Neural crest cell (in vitro differentiated cells): ENCODE data around the gene ANTXRL. TPM values are rescaled to one million over a fixed set of nuclear protein-coding genes. Genes with fewer than 3 reads are reported as not detected.
"Not testable (repeated sequence)": the region's sequence is repeated elsewhere in the genome, so short reads cannot be mapped to it uniquely, and the experiment has no call there.

Experiments used
- DNase-seq: peaks from one replicate; pipeline ENCODE4 v3.0.0; 2021; ENCODE audit warnings: low read depth, mixed read lengths, low spot score
- H3K27ac Mint-ChIP-seq: one replicate; pipeline ENCODE4 v1.8.0; 2021; ENCODE audit warnings: mild to moderate bottlenecking, mixed read lengths; ENCODE audit not compliant: unreplicated experiment
- H3K27me3 Mint-ChIP-seq: 2 replicates; pipeline ENCODE4 v1.8.0; 2021; ENCODE audit warnings: low read depth, mild to moderate bottlenecking, mixed read lengths
- H3K36me3 Mint-ChIP-seq: 2 replicates; pipeline ENCODE4 v1.8.0; 2021; ENCODE audit warnings: low read depth, mild to moderate bottlenecking, mixed read lengths
- H3K4me1 Mint-ChIP-seq: 2 replicates; pipeline ENCODE4 v1.8.0; 2021; ENCODE audit warnings: mixed read lengths
- H3K4me3 Mint-ChIP-seq: one replicate; pipeline ENCODE4 v1.8.0; 2021; ENCODE audit warnings: mild to moderate bottlenecking, mixed read lengths
- H3K9me3 Mint-ChIP-seq: 2 replicates; pipeline ENCODE4 v1.8.0; 2021; ENCODE audit warnings: mixed read lengths
- total RNA-seq: library from RNA; stranded (reverse); gene quantifications from 2 replicates; pipeline ENCODE4 v1.2.1, GENCODE V29; 2021
- TF ChIP-seq, protein P1 (sequence below): fragments of 200-600 bp; sonication (generic); conservative IDR thresholded peaks from 2 replicates; pipeline ENCODE4 v1.5.0; 2021; ENCODE audit warnings: antibody characterized with exemption, mild to moderate bottlenecking

The ANTXRL gene
- total RNA-seq, 1 donor from 2014 or later, result not detected

GRCh38 chr10:46301056-46301645 is 14.4 kb downstream of the ANTXRL start:
- no peak for DNase-seq

GRCh38 chr10:46301721-46302479 is 15.1 kb downstream of the ANTXRL start:
- Mint-ChIP-seq H3K9me3 (no peaks in the 10 kb centered on the region), H3K4me1 (no peaks in the 10 kb centered on the region), H3K36me3 (no peaks in the 10 kb centered on the region), H3K27ac (no peak overlapping the region), H3K4me3 (no peak overlapping the region), H3K27me3 (peaks cover 2% of the 10 kb centered on the region)
- TF ChIP-seq, protein P1, sequence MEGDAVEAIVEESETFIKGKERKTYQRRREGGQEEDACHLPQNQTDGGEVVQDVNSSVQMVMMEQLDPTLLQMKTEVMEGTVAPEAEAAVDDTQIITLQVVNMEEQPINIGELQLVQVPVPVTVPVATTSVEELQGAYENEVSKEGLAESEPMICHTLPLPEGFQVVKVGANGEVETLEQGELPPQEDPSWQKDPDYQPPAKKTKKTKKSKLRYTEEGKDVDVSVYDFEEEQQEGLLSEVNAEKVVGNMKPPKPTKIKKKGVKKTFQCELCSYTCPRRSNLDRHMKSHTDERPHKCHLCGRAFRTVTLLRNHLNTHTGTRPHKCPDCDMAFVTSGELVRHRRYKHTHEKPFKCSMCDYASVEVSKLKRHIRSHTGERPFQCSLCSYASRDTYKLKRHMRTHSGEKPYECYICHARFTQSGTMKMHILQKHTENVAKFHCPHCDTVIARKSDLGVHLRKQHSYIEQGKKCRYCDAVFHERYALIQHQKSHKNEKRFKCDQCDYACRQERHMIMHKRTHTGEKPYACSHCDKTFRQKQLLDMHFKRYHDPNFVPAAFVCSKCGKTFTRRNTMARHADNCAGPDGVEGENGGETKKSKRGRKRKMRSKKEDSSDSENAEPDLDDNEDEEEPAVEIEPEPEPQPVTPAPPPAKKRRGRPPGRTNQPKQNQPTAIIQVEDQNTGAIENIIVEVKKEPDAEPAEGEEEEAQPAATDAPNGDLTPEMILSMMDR, result no peak
- DNase-seq, result no peak

More at GRCh38 chr10:46301056-46301645, 14.4 kb downstream of the ANTXRL start:
- Mint-ChIP-seq H3K27me3 (peaks cover 2% of the 10 kb centered on the region), H3K36me3 (no peaks in the 10 kb centered on the region), H3K27ac (no peak overlapping the region), H3K9me3 (no peaks in the 10 kb centered on the region), H3K4me3 (no peak overlapping the region), H3K4me1 (no peaks in the 10 kb centered on the region)
- TF ChIP-seq, protein P1, result no peak

- H3K36me3 Mint-ChIP-seq, H3K27me3 Mint-ChIP-seq, H3K9me3 Mint-ChIP-seq, H3K27ac Mint-ChIP-seq, H3K4me1 Mint-ChIP-seq, H3K4me3 Mint-ChIP-seq, DNase-seq: not testable (repeated sequence)
Observed at GRCh38 chr10:46302765-46303352, 16.1 kb downstream of the ANTXRL start.

- no peaks in the 10 kb centered on the region for H3K36me3 Mint-ChIP-seq
- H3K9me3 Mint-ChIP-seq, result no peaks in the 10 kb centered on the region
- no peak overlapping the region for H3K4me3 Mint-ChIP-seq
- no peak for DNase-seq
- no peaks in the 10 kb centered on the region for H3K4me1 Mint-ChIP-seq
- no peak overlapping the region for H3K27ac Mint-ChIP-seq
- H3K27me3 Mint-ChIP-seq, result no peaks in the 10 kb centered on the region
- TF ChIP-seq, protein P1, result no peak
Observed at GRCh38 chr10:46304062-46304461, 17.3 kb downstream of the ANTXRL start.

- not testable (repeated sequence) for H3K27me3 Mint-ChIP-seq, H3K4me1 Mint-ChIP-seq, H3K9me3 Mint-ChIP-seq, H3K27ac Mint-ChIP-seq, DNase-seq, H3K4me3 Mint-ChIP-seq, H3K36me3 Mint-ChIP-seq
Observed at GRCh38 chr10:46304671-46305070, 17.9 kb downstream of the ANTXRL start.

GRCh38 chr10:46305079-46305818 is 18.5 kb downstream of the ANTXRL start:
- no peaks in the 10 kb centered on the region for H3K4me1 Mint-ChIP-seq
- no peak for DNase-seq
- no peaks in the 10 kb centered on the region for H3K36me3 Mint-ChIP-seq
- H3K27me3 Mint-ChIP-seq, result no peaks in the 10 kb centered on the region
- no peak overlapping the region for H3K4me3 Mint-ChIP-seq
- no peaks in the 10 kb centered on the region for H3K9me3 Mint-ChIP-seq
- H3K27ac Mint-ChIP-seq, result no peak overlapping the region
- TF ChIP-seq, protein P1, result no peak
